Left lung (tissue), 14 donors: ENCODE measurements around the gene NR2F1-AS1. TPM values are rescaled to one million over a fixed set of nuclear protein-coding genes. Genes with fewer than 3 reads are reported as not detected.
A peak's percentile ranks its signal among the peaks of the same experiment; 100 is the strongest.

Source experiments
- ATAC-seq: fragments of 200-7000 bp; cut with Tn5 transposase; one replicate; pipeline ENCODE4 v1.9.1; 2020; ENCODE audit warnings: moderate library complexity
- DNase-seq, 4 donors: peaks; one replicate each; pipeline ENCODE4 v3.0.0-alpha.2; 2013 to 2020
- H3K27ac ChIP-seq, 2 donors: fragments of 200-600 bp; sonication (generic) in 1 of 2; one replicate each; pipeline versions ENCODE4 v1.5.0 to v1.8.0; 2020 to 2021
- H3K27me3 ChIP-seq, 2 donors: fragments of 200-600 bp; sonication (generic) in 1 of 2; one replicate each; pipeline versions ENCODE4 v1.5.0 to v1.8.0; 2020 to 2021
- H3K36me3 ChIP-seq, 2 donors: fragments of 200-600 bp; sonication (generic) in 1 of 2; one replicate each; pipeline versions ENCODE4 v1.5.0 to v1.8.0; 2020 to 2021
- H3K4me1 ChIP-seq, 2 donors: fragments of 200-600 bp; one replicate each; pipeline ENCODE4 v1.8.0; 2021
- H3K4me3 ChIP-seq, 2 donors: fragments of 200-600 bp; sonication (generic) in 1 of 2; one replicate each; pipeline versions ENCODE4 v1.5.0 to v1.8.0; 2020 to 2021; ENCODE audit warnings: mild to moderate bottlenecking in 1 of 2
- H3K9me3 ChIP-seq, 2 donors: fragments of 200-600 bp; sonication (generic) in 1 of 2; one replicate each; pipeline versions ENCODE4 v1.5.0 to v1.8.0; 2020 to 2021
- CTCF ChIP-seq, 2 donors: fragments of 200-600 bp; sonication (generic) in 1 of 2; IDR thresholded peaks; one replicate each; pipeline versions ENCODE4 v1.5.0 to v1.8.0; 2021; ENCODE audit warnings: antibody characterized with exemption in 2 of 2
- intact Hi-C, 2 donors: fragments of 100-400 bp; cut with DNase I; formaldehyde crosslinking; loops; one replicate each; pipeline versions ENCODE4 v1.11.2 to v1.14.2; 2022
- long read RNA-seq, 12 donors: library from polyadenylated mRNA in 2 of 12; unstranded in 2 of 12; transcript quantifications; one replicate each; pipeline ENCODE4 v2.0.0 and lab custom pipeline, GENCODE V29; 2019 to 2026
- polyA plus RNA-seq, 6 donors: library from polyadenylated mRNA; unstranded; fragments of 120-200 nt; gene quantifications; one replicate each; pipeline ENCODE4 v1.2.1, GENCODE V29; 2013; ENCODE audit not compliant: insufficient read length in 6 of 6
- total RNA-seq, 2 donors: library from RNA; stranded (reverse); fragmentation: NEBNext Ultra II Directional; extraction: Animal tissue kit (Norgen Biotek cat#: 25700); gene quantifications; one replicate each; pipeline ENCODE4 v1.2.1, GENCODE V29; 2021
- donor health status: DM: no; HTN: yes; CAD: no.
- donor health status: DM: no; HTN: no; CAD: no.

The NR2F1-AS1 gene
- total RNA-seq (10 to 100 TPM; 10.5 to 18.3 TPM), polyA plus RNA-seq (10 to 100 TPM; 43.9 to 66.3 (median 52.5) TPM)
- long read RNA-seq, donor 1, transcript NR2F1-AS1-209 (6 exons, 2,746 nt): major isoform, 5 of 205 reads
- long read RNA-seq, donor 1, partial matches to known transcripts: 184 of 205 reads
- long read RNA-seq, donor 1, other reads (novel, unspliced or antisense): 15 of 205 reads
- long read RNA-seq, donor 2, partial matches to known transcripts: 102 of 186 reads
- long read RNA-seq, donor 2, other reads (novel, unspliced or antisense): 81 of 186 reads
- long read RNA-seq, donor 3, partial matches to known transcripts: 141 of 148 reads
- long read RNA-seq, donor 3, other reads (novel, unspliced or antisense): 6 of 148 reads
- long read RNA-seq, donor 4, partial matches to known transcripts: 0 of 8 reads
- long read RNA-seq, donor 4, other reads (novel, unspliced or antisense): 8 of 8 reads
- long read RNA-seq, donor 5, partial matches to known transcripts: 104 of 108 reads
- long read RNA-seq, donor 5, other reads (novel, unspliced or antisense): 0 of 108 reads
- long read RNA-seq, donor 6, partial matches to known transcripts: 63 of 77 reads
- long read RNA-seq, donor 6, other reads (novel, unspliced or antisense): 8 of 77 reads
- long read RNA-seq, donor 7, partial matches to known transcripts: 74 of 75 reads
- long read RNA-seq, donor 7, other reads (novel, unspliced or antisense): 0 of 75 reads
- long read RNA-seq, donor 8, partial matches to known transcripts: 163 of 164 reads
- long read RNA-seq, donor 8, other reads (novel, unspliced or antisense): 0 of 164 reads
- long read RNA-seq, donor 9: 0 reads
- long read RNA-seq, donor 10, partial matches to known transcripts: 0 of 4 reads
- long read RNA-seq, donor 10, other reads (novel, unspliced or antisense): 4 of 4 reads
- long read RNA-seq, donor 11, partial matches to known transcripts: 176 of 210 reads
- long read RNA-seq, donor 11, other reads (novel, unspliced or antisense): 26 of 210 reads
- long read RNA-seq, donor 12, partial matches to known transcripts: 132 of 133 reads
- long read RNA-seq, donor 12, other reads (novel, unspliced or antisense): 0 of 133 reads

DNA sequence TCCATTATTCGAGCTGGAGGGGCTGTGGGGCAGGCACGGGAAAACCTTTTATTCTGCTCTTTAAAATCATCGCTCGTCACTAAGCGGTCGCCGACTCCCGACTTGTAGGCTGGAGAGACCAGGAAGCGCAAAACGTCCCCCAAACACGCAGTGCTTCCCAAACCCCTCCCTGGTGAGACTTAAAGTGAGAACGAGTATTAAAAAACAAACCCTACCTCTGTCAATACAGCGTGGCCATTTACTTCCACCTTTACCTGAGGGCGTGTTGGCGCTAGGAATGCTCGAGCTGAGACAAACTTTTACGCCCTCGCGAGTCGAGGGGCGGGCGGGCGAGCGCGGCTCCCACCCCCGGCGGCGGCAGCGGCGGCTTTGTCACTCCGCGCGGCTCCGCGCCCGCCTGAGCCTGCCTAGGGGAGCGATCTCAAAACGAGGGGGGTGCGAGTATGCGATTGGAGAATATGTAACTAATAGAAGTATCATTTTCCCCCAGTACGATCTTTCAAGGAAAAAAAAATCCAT, at the start of gene NR2F1-AS1:
TSS of gene NR2F1-AS1 (minus strand) at position 293 of the 519 bp plus-strand sequence.
- Histone ChIP-seq H3K36me3 (no peaks in the 10 kb centered on the region), H3K4me1 (peaks cover 11 to 46% of the 10 kb centered on the region in 2 donors), H3K4me3 (peak within 1 kb of the TSS; percentile 45 to 50), H3K9me3 (no peaks in the 10 kb centered on the region), H3K27ac (peak within 1 kb of the TSS; percentile 77 to 92), H3K27me3 (peaks cover 46 to 97% of the 10 kb centered on the region in 2 donors)
- DNase-seq: peak in 1 of 4 donors; percentile 84
- intact Hi-C loops: loop anchor here in 1 of 2 donors (10.0 kb wide), 1 partner anchor 214 kb away; no protein-coding TSS in a partner anchor
- peak; percentile 9 for ATAC-seq
- TF ChIP-seq CTCF (IDR thresholded peaks at IDR 0.05): no peak

DNA sequence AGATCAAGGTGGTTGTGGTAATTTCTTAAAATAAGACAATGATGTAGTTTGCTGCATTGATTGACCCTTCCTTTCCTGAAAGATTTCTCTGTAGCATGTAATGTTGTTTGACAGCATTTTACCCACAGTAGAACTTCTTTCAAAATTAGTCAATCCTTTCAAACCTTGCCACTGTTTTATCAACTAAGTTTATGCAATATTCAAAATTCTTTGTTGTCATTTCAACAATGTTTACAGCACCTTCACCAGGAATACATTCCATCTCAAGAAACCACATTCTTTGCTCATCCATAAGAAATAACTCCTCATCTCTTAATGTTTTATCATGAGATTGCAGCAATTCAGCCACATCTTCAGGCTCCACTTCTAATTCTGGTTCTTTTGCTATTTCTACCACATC, 45.8 kb upstream of the NR2F1-AS1 start:
- intact Hi-C loops: no loop called here
- peaks cover 0 to 16% of the 10 kb centered on the region in 2 donors for H3K27me3 ChIP-seq
- peaks cover 0 to 6% of the 10 kb centered on the region in 2 donors for H3K4me1 ChIP-seq
- no peak overlapping the region for H3K27ac ChIP-seq
- no peaks in the 10 kb centered on the region for H3K36me3 ChIP-seq
- no peak overlapping the region for H3K4me3 ChIP-seq
- DNase-seq (no peak), ATAC-seq (no peak)
- no peaks in the 10 kb centered on the region for H3K9me3 ChIP-seq
- TF ChIP-seq CTCF (IDR thresholded peaks at IDR 0.05): no peak

GRCh38 chr5:93623153-93623552, 42.1 kb upstream of the NR2F1-AS1 start:
- Histone ChIP-seq H3K27ac (no peak overlapping the region), H3K27me3 (peaks cover 0 to 33% of the 10 kb centered on the region in 2 donors), H3K4me3 (no peak overlapping the region), H3K9me3 (no peaks in the 10 kb centered on the region), H3K4me1 (peaks cover 0 to 22% of the 10 kb centered on the region in 2 donors), H3K36me3 (no peaks in the 10 kb centered on the region)
- intact Hi-C loops: no loop called here
- no peak for DNase-seq
- ATAC-seq: no peak
- no peak for TF ChIP-seq CTCF (IDR thresholded peaks at IDR 0.05)

- Histone ChIP-seq H3K4me3 (no peak overlapping the region), H3K27me3 (peaks cover 0 to 33% of the 10 kb centered on the region in 2 donors), H3K4me1 (peaks cover 0 to 22% of the 10 kb centered on the region in 2 donors), H3K36me3 (no peaks in the 10 kb centered on the region), H3K9me3 (no peaks in the 10 kb centered on the region), H3K27ac (peak overlapping the region; percentile 67 to 77)
- intact Hi-C loops: no loop called here
- TF ChIP-seq CTCF (IDR thresholded peaks at IDR 0.05): no peak
- DNase-seq: peak in 1 of 4 donors; percentile 82
- peak; percentile 4 for ATAC-seq
These were observed 41.3 kb upstream of the NR2F1-AS1 start for GRCh38 chr5:93622240-93622885.
